Spleen (tissue), 11 donors: ENCODE measurements around the gene TRPV2. TPM values are rescaled to one million over a fixed set of nuclear protein-coding genes. Genes with fewer than 3 reads are reported as not detected.

Source experiments
- DNase-seq: peaks from one replicate; pipeline ENCODE4 v3.0.0-alpha.2; 2020
- H3K27ac ChIP-seq, 8 donors: fragments of 200-600 bp; sonication (generic) in 7 of 8; 1 replicate in 4 of 8; 2 replicates in 4 of 8; pipeline versions ENCODE4 v1.5.0 to v1.8.0; 2016 to 2021; ENCODE audit warnings: inconsistent platforms in 4 of 8, mild to moderate bottlenecking in 4 of 8, moderate library complexity in 1 of 8
- H3K27me3 ChIP-seq, 7 donors: fragments of 200-600 bp; sonication (generic) in 6 of 7; replicated peaks in 1 of 7; 1 replicate in 4 of 7; 2 replicates in 3 of 7; pipeline versions ENCODE4 v1.5.0 to v1.8.0; 2016 to 2021; ENCODE audit warnings: inconsistent platforms in 3 of 7, mild to moderate bottlenecking in 1 of 7
- H3K36me3 ChIP-seq, 6 donors: fragments of 200-600 bp; sonication (generic) in 5 of 6; 1 replicate in 4 of 6; 2 replicates in 2 of 6; pipeline versions ENCODE4 v1.5.0 to v1.8.0; 2016 to 2021; ENCODE audit warnings: inconsistent platforms in 2 of 6
- H3K4me1 ChIP-seq, 6 donors: fragments of 200-600 bp; sonication (generic) in 5 of 6; 1 replicate in 3 of 6; 2 replicates in 3 of 6; pipeline versions ENCODE4 v1.5.0 to v1.8.0; 2016 to 2021; ENCODE audit warnings: inconsistent platforms in 3 of 6
- H3K4me3 ChIP-seq, 8 donors: fragments of 200-600 bp; sonication (generic) in 7 of 8; 1 replicate in 4 of 8; 2 replicates in 4 of 8; pipeline versions ENCODE4 v1.5.0 to v1.8.0; 2016 to 2021; ENCODE audit warnings: inconsistent platforms in 4 of 8, mild to moderate bottlenecking in 4 of 8, moderate library complexity in 2 of 8
- H3K9me3 ChIP-seq, 8 donors: fragments of 200-600 bp; sonication (generic) in 7 of 8; 1 replicate in 4 of 8; 2 replicates in 4 of 8; pipeline versions ENCODE4 v1.5.0 to v1.8.0; 2016 to 2021; ENCODE audit warnings: inconsistent platforms in 4 of 8
- CTCF ChIP-seq, 11 experiments: fragments of 200-600 bp in 7 of 11; fragments of 450-650 bp in 4 of 11; sonication (generic) in 4 of 11; IDR thresholded peaks in 8 of 11; conservative IDR thresholded peaks in 3 of 11; 1 replicate in 7 of 11; 2 replicates in 4 of 11; pipeline versions ENCODE4 v1.4.0 to v1.8.0; 2016 to 2021; ENCODE audit warnings: antibody characterized with exemption in 11 of 11, inconsistent platforms in 4 of 11, mild to moderate bottlenecking in 1 of 11
- POLR2A ChIP-seq, 3 donors: fragments of 450-650 bp; IDR thresholded peaks; one replicate each; pipeline ENCODE4 v1.5.1; 2017; ENCODE audit warnings: antibody characterized with exemption in 3 of 3, mild to moderate bottlenecking in 1 of 3
- POLR2AphosphoS5 ChIP-seq, 3 donors: sonication (generic); formaldehyde crosslinking; IDR thresholded peaks; one replicate each; pipeline ENCODE4 v1.5.1; 2017; ENCODE audit warnings: antibody characterized with exemption in 3 of 3
- WGBS, 5 donors: extraction: QIAGEN DNeasy Blood & Tissue Kit in 3 of 5; methylation state at CpG; one replicate each; pipeline versions ENCODE4 v1.1.5 to v1.1.7; 2013 to 2018; 5-methylcytosine and 5-hydroxymethylcytosine counted together
- intact Hi-C: fragments of 100-400 bp; cut with DNase I; formaldehyde crosslinking; loops from one replicate; pipeline ENCODE4 v1.15.0; 2023; ENCODE audit warnings: low total_unique reads
- polyA plus RNA-seq, 3 donors: library from polyadenylated mRNA; stranded (reverse); fragments of 200-250 nt; gene quantifications; one replicate each; pipeline ENCODE4 v1.2.1, GENCODE V29; 2013
- total RNA-seq, 7 donors: library from RNA; depleted of rRNA in 3 of 7; stranded (reverse); fragments of >200 nt in 3 of 7; fragmentation: NEBNext Ultra II Directional in 4 of 7; extraction: Animal tissue kit (Norgen Biotek cat#: 25700) in 4 of 7; gene quantifications; one replicate each; pipeline versions ENCODE4 v1.1.0 to v1.2.1, GENCODE V29; 2016 to 2021
- donor health status: healthy with polysubstance abuse.
- donor health status: DM: no; HTN: no; CAD: no; lungs with moderate emphysema.
- donor health status: DM: no; HTN: no; CAD: no.
- donor health status: Bipolar disorder and iron deficiency.
- donor health status: healthy.
- donor health status: DM: no; HTN: no; CAD: no.
- donor health status: DM: yes; HTN: yes; CAD: no.

Gene TRPV2
- total and polyA plus RNA-seq, 10 donors = 37.0 to 85.7 (median 52.6) TPM

DNA sequence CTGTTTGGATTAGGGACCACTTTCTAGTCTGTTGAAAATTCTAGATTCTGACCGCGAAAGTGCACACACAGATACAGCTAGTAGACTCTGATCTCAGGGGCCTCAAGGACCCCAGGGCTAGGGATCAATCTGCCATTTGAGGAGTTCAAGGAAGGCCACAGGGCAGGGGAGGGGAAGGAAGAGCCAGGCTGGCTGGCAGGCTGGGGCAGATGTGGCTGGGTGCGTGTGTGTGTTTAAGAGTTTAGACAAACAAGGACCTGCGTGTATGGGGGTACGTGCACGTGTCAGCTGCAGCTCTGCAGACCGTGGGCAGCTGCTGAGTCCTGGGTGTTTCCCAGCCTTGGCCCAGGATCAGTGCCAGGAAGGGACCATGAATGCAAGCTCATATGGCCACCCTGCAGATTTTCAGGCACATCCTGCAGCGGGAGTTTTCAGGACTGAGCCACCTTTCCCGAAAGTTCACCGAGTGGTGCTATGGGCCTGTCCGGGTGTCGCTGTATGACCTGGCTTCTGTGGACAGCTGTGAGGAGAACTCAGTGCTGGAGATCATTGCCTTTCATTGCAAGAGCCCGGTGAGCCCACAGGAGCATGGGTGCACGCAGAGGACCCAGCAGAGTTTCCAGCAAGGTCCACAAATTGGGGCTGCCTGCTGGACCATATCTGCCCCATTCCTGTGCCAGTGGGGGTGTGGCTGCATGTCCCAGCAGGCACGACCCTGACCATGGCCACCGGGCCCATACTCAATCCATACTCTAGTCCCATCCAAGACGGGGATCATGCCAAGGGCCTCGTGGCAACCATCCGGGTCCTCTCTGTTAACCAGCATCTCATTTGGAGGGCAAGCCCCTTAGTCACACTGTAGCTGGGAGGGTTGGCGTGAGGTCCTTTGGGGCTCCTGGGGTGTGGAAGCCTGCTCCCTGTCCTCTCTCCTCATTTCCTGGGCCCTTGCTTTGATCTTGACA is 10.6 kb downstream of the TRPV2 start:
- Histone ChIP-seq H3K27me3 (no peaks in the 10 kb centered on the region), H3K27ac (no peak overlapping the region), H3K9me3 (no peaks in the 10 kb centered on the region), H3K4me1 (peaks cover 0 to 3% (median 0%) of the 10 kb centered on the region in 6 donors), H3K4me3 (no peak overlapping the region), H3K36me3 (peaks cover 0 to 100% (median 87%) of the 10 kb centered on the region in 6 donors)
- DNase-seq = no peak
- TF ChIP-seq POLR2AphosphoS5 (IDR thresholded peaks at IDR 0.05) = no peak
- TF ChIP-seq POLR2A (IDR thresholded peaks at IDR 0.05) = no peak
- TF ChIP-seq CTCF (IDR thresholded peaks at IDR 0.05 in 8 of 11, conservative IDR thresholded peaks at IDR 0.05 in 3 of 11) = no peak
- intact Hi-C loops = no loop called here
- 86 to 95% (median 88%) methylated on average over 18 to 20 of the region's 20 CpGs for WGBS, 5 donors

DNA sequence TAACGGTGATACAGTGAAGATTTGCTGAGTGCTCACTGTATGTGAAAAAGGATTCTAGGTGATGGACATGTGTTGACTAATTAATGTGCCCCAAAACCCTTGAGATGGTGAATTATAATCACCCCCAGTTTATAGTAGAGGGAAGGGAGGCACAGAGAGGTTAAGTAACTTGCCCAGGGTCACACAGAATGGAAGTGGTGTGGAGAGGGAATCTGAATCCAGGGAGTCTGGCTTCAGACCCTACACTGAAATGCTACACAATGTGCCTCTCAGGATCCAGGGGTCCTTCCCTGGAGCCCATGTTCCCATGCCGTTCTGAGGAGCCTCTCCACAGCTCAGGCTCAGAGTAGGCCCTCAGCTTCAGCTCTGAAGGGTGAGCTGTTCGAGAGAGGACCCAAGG is 11.6 kb downstream of the TRPV2 start:
- 90 to 100% (median 98%) methylated on average over 2 to 3 of the region's 3 CpGs for WGBS, 5 donors
- Histone ChIP-seq H3K27me3 (no peaks in the 10 kb centered on the region), H3K27ac (no peak overlapping the region), H3K4me3 (no peak overlapping the region), H3K4me1 (peaks cover 0 to 3% (median 0%) of the 10 kb centered on the region in 6 donors), H3K36me3 (peaks cover 0 to 97% (median 83%) of the 10 kb centered on the region in 6 donors), H3K9me3 (no peaks in the 10 kb centered on the region)
- intact Hi-C loops = no loop called here
- TF ChIP-seq POLR2A (IDR thresholded peaks at IDR 0.05) (no peak), POLR2AphosphoS5 (IDR thresholded peaks at IDR 0.05) (no peak), CTCF (IDR thresholded peaks at IDR 0.05 in 8 of 11, conservative IDR thresholded peaks at IDR 0.05 in 3 of 11) (no peak)
- DNase-seq = no peak

GRCh38 chr17:16428098-16428882 is 12.9 kb downstream of the TRPV2 start:
- H3K4me3 ChIP-seq = no peak overlapping the region
- TF ChIP-seq POLR2A (IDR thresholded peaks at IDR 0.05) = no peak
- peak in 9 of 11 experiments; percentile 20 to 68 (median 53) for TF ChIP-seq CTCF (IDR thresholded peaks at IDR 0.05 in 8 of 11, conservative IDR thresholded peaks at IDR 0.05 in 3 of 11)
- TF ChIP-seq POLR2AphosphoS5 (IDR thresholded peaks at IDR 0.05) = peak in 1 of 3 donors; percentile 26
- no peak for DNase-seq
- intact Hi-C loops = no loop called here
- no peaks in the 10 kb centered on the region for H3K27me3 ChIP-seq
- 62 to 75% (median 71%) methylated on average over 13 to 15 of the region's 15 CpGs for WGBS, 5 donors
- H3K9me3 ChIP-seq = no peaks in the 10 kb centered on the region
- peaks cover 0 to 97% (median 73%) of the 10 kb centered on the region in 6 donors for H3K36me3 ChIP-seq
- H3K27ac ChIP-seq = no peak overlapping the region
- peaks cover 0 to 3% (median 0%) of the 10 kb centered on the region in 6 donors for H3K4me1 ChIP-seq
